K562 (cell line): Measurements from ENCODE around the gene TMC5. TPM values are rescaled to one million over a fixed set of nuclear protein-coding genes. Genes with fewer than 3 reads are reported as not detected.
A peak's percentile ranks its signal among the peaks of the same experiment; 100 is the strongest.

Source experiments
- HCFC1 ChIP-seq: IDR thresholded peaks from 2 replicates; pipeline ENCODE4 v1.6.1; 2012; ENCODE audit warnings: low read depth, low read length, improper control_type of control experiment
- MYBL2 ChIP-seq, 2 experiments: fragments of 450-650 bp in 1 of 2; sonication (generic) in 1 of 2; formaldehyde crosslinking in 1 of 2; IDR thresholded peaks; 2 replicates each; pipeline versions ENCODE4 v1.6.1 to v1.8.1; 2017 to 2022; ENCODE audit warnings: borderline replicate concordance in 1 of 2, inconsistent platforms in 1 of 2, low read depth in 1 of 2, mild to moderate bottlenecking in 1 of 2, missing genetic modification reagents in 1 of 2, moderate library complexity in 1 of 2
- PHF8 ChIP-seq: fragments of 200-600 bp; sonication (generic); IDR thresholded peaks from 2 replicates; pipeline ENCODE4 v1.6.1; 2012; ENCODE audit warnings: mixed run types, mild to moderate bottlenecking, inconsistent platforms, low read length, moderate library complexity, borderline replicate concordance
- POLR2AphosphoS5 ChIP-seq: IDR thresholded peaks from 2 replicates; pipeline ENCODE4 v1.6.1; 2011; ENCODE audit warnings: mild to moderate bottlenecking, low read depth, low read length, moderate library complexity; ENCODE audit not compliant: control insufficient read depth, insufficient read depth
- THRAP3 ChIP-seq: fragments of 450-650 bp; IDR thresholded peaks from 2 replicates; pipeline ENCODE4 v1.6.1; 2016; ENCODE audit warnings: mild to moderate bottlenecking, inconsistent platforms, borderline replicate concordance
- ZNF79 ChIP-seq: fragments of 250-450 bp; sonication (Bioruptor Pico); IDR thresholded peaks from 2 replicates; pipeline ENCODE4 v1.4.0; 2020; ENCODE audit warnings: low read depth, mild to moderate bottlenecking, moderate library complexity
- polyA plus RNA-seq, 8 experiments: library from polyadenylated mRNA; depleted of rRNA in 4 of 8; stranded (reverse) in 5 of 8; unstranded in 3 of 8; fragments of >200 nt; fragmentation: Nextera tagmentation in 2 of 8; fragmentation: Illumina TruSeq in 1 of 8; extraction: Ambion mirVana in 2 of 8; extraction: Trizol in 1 of 8; gene quantifications; 2 replicates each; pipeline versions ENCODE4 v1.2.1 to v1.2.3, GENCODE V29; 2011 to 2014; ENCODE audit warnings: inconsistent platforms in 1 of 8, missing spikeins in 1 of 8
- total RNA-seq, 7 experiments: library from RNA; depleted of rRNA in 6 of 7; stranded (reverse); fragments of >200 nt in 6 of 7; fragmentation: Illumina TruSeq in 2 of 7; extraction: Trizol in 2 of 7; gene quantifications; 2 replicates each; pipeline versions ENCODE4 v1.2.1 to v1.2.3, GENCODE V29; 2011 to 2021; ENCODE audit warnings: low replicate concordance in 1 of 7
- TF ChIP-seq, protein P1 (sequence below): fragments of 450-650 bp; IDR thresholded peaks from 2 replicates; pipeline ENCODE4 v1.6.1; 2014; ENCODE audit warnings: low read depth, mild to moderate bottlenecking, moderate library complexity, borderline replicate concordance
- TF ChIP-seq, protein P2 (sequence below): fragments of 450-650 bp; IDR thresholded peaks from 2 replicates; pipeline ENCODE4 v1.6.1; 2016
- TF ChIP-seq, protein P3 (sequence below), 2 experiments: fragments of 450-650 bp in 1 of 2; sonication (generic) in 1 of 2; formaldehyde crosslinking in 1 of 2; IDR thresholded peaks; 2 replicates each; pipeline versions ENCODE4 v1.7.1 to v1.9.0; 2016 to 2022; ENCODE audit warnings: inconsistent platforms in 1 of 2, mild to moderate bottlenecking in 1 of 2, missing genetic modification reagents in 1 of 2

The TMC5 gene
- total and polyA plus RNA-seq, 9 of the 15 experiments (the other 6 are each of a cell fraction or from before 2014, with no cell fraction given) = 0.83 to 2.6 (median 1.6) TPM

DNA sequence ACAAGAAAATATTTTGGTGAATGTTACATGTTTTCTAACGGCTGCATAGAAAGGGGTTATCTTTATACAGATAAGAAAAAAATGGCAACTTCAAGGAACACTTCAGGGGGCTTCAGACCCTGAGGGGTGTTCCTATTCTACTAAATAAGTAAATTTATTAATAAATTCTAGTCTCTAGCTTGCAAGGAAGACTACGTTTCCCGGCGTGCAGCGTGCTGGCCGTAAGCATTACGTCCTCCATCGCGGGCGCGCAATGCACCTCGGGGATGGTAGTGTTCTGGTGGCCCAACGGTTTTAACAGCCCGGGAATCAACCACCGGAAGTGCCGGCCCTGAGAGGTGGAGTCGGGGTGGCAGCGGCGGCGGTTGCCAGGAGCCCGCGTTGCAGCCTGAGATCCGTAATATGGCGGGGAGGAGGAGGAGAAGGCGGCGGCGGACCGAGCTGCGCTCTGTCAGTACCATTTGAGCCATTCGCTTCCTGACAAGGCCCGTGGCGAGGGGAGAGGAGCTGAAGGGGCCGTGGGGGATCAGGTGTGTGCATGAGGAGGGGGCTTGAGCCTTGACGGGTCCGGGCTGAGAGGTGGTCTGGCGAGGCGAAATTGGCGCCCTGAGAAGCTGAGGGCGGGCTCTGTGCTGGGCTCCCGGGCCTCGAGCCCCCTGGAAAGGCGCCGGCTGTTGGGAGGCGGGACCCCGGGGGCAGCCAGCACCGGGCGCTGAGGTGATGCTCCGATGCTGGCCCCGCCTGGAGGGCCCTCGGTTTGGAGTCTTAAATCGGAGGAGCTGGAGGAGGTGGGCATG, 106.1 kb downstream of the TMC5 start, which contains the start of gene CCP110 (continued):
- TF ChIP-seq, protein P1, sequence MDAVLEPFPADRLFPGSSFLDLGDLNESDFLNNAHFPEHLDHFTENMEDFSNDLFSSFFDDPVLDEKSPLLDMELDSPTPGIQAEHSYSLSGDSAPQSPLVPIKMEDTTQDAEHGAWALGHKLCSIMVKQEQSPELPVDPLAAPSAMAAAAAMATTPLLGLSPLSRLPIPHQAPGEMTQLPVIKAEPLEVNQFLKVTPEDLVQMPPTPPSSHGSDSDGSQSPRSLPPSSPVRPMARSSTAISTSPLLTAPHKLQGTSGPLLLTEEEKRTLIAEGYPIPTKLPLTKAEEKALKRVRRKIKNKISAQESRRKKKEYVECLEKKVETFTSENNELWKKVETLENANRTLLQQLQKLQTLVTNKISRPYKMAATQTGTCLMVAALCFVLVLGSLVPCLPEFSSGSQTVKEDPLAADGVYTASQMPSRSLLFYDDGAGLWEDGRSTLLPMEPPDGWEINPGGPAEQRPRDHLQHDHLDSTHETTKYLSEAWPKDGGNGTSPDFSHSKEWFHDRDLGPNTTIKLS = peak; percentile 88
- TF ChIP-seq THRAP3 (no peak), PHF8 (peak; percentile 74; the same call in 1 of the 2 replicates), MYBL2 (IDR thresholded peaks at IDR 0.05; ENCODE audit: low read depth) (peak; percentile 88), MYBL2 (CRISPR knock-in tag; IDR thresholded peaks at IDR 0.05; ENCODE audit: borderline replicate concordance) (no peak), POLR2AphosphoS5 (peak; percentile 54; the same call in 1 of the 2 replicates), HCFC1 (peak; percentile 99), ZNF79 (CRISPR knock-in tag) (no peak)
- TF ChIP-seq, protein P2, sequence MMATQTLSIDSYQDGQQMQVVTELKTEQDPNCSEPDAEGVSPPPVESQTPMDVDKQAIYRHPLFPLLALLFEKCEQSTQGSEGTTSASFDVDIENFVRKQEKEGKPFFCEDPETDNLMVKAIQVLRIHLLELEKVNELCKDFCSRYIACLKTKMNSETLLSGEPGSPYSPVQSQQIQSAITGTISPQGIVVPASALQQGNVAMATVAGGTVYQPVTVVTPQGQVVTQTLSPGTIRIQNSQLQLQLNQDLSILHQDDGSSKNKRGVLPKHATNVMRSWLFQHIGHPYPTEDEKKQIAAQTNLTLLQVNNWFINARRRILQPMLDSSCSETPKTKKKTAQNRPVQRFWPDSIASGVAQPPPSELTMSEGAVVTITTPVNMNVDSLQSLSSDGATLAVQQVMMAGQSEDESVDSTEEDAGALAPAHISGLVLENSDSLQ = no peak; the same call in 1 of the 2 replicates
- TF ChIP-seq, protein P3, sequence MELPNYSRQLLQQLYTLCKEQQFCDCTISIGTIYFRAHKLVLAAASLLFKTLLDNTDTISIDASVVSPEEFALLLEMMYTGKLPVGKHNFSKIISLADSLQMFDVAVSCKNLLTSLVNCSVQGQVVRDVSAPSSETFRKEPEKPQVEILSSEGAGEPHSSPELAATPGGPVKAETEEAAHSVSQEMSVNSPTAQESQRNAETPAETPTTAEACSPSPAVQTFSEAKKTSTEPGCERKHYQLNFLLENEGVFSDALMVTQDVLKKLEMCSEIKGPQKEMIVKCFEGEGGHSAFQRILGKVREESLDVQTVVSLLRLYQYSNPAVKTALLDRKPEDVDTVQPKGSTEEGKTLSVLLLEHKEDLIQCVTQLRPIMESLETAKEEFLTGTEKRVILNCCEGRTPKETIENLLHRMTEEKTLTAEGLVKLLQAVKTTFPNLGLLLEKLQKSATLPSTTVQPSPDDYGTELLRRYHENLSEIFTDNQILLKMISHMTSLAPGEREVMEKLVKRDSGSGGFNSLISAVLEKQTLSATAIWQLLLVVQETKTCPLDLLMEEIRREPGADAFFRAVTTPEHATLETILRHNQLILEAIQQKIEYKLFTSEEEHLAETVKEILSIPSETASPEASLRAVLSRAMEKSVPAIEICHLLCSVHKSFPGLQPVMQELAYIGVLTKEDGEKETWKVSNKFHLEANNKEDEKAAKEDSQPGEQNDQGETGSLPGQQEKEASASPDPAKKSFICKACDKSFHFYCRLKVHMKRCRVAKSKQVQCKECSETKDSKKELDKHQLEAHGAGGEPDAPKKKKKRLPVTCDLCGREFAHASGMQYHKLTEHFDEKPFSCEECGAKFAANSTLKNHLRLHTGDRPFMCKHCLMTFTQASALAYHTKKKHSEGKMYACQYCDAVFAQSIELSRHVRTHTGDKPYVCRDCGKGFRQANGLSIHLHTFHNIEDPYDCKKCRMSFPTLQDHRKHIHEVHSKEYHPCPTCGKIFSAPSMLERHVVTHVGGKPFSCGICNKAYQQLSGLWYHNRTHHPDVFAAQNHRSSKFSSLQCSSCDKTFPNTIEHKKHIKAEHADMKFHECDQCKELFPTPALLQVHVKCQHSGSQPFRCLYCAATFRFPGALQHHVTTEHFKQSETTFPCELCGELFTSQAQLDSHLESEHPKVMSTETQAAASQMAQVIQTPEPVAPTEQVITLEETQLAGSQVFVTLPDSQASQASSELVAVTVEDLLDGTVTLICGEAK (IDR thresholded peaks at IDR 0.05) = peak; percentile 89
- TF ChIP-seq, protein P3 (CRISPR knock-in tag; IDR thresholded peaks at IDR 0.05) = no peak
